GM04504 (cell line): ENCODE measurements around the gene OAF.
A peak's percentile ranks its signal among the peaks of the same experiment; 100 is the strongest.

ENCODE experiments used
- DNase-seq: peaks from one replicate; pipeline ENCODE4 v3.0.0-alpha.2; 2012; ENCODE audit warnings: low read depth

OAF gene

DNA sequence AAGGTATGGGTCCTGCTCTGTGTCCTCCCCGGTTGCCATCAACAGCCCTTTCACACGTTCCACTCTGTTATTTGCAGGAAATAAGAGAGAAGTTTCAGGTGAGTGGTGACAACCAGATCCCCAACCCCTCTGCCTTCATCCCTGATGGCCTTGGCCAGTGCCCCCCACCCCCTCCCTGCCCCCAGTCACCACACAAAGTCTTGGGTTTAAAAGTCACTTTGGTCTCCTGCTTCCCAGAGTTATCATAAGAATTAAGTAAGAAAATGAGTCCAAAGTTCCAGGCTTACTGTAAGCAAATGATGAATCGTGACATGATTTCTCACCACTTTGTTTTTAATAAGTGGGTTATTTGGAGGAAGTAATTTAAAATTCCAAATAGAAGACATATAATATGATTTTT lies 9.2 kb upstream of the OAF start:
- no peak for DNase-seq

DNA sequence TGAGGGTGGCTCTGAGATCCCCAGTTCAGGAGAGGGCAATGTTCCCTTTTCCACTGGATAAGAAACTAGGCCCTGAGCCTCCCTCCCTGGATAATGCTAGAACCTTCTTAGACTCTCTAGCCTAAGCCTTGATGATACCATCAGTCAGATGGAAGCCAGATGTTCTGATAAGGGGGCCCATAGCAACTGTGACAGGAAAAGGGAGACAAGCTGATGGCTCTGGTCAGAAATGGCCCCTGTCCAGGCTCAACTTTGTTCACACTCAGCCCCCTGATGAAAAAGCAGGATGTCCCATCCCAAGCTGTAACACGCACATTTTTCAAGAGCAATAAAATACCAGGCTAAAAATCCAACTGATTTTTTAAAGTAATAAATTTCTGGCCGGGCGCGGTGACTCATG lies 7.2 kb upstream of the OAF start:
- no peak for DNase-seq

DNA sequence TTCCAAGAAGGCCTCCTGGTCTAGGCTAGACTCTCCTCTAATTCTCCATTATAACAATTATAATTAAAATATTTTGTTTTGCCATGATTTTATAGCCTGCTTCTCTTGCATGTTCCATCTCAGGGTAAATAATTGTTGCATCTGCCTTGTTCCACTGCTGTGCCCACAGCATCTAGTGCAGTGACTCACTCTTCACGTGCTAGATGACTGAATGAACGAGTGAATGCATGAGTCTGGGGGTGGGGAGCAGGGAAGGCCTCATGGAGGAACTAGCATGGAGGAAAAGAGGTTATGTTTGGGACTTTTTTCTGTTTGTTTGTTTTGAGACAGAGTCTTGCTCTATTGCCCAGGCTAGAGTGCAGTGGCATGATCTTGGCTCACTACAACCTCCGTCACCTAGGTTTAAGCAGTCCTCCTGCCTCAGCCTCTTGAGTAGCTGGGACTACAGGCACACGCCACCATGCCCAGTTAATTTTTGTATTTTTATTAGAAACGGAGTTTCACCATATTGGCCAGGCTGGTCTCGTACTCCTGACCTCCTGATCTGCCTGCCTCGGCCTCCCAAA lies 5.2 kb upstream of the OAF start:
- no peak for DNase-seq

DNA sequence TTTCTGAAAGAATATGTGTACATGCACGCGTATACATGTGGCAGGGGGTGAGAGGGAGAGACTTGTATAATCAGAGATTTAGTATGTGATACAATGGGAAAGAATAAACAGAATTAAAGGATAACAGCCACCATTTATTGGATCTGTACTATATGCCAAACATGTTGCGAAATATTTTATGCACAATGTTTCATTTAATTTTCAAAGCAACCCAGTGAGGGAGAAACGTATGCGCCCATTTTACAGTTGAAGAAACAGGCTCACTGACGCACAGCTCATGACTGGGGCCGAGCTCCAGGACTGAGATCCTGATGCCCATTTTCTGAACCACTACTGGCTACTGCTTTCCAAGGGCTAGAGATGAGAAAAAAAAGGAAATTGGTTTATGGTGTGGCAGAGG lies 3.3 kb upstream of the OAF start:
- DNase-seq = no peak

DNA sequence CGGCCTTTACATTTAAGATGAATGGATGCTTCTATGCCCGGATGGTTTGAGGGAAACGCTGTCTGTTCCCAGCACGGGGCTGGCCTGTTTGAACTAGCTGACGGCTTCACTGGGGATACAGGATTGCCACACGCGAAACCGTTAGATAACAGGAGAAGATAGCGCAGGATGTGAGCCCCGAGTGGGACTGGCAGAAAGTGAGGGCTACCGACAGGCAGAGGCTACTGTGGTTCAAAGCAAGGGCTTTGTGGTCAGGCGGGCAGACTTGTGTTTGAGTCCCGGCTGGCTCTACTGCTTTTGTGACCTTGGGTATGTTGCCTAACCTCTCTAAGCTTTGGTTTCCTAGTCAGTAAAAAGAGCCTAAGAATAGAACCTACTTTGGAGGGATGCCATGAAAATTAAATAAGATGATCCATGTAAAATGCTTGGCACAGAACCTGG lies 2.8 kb upstream of the OAF start:
- DNase-seq = no peak

DNA sequence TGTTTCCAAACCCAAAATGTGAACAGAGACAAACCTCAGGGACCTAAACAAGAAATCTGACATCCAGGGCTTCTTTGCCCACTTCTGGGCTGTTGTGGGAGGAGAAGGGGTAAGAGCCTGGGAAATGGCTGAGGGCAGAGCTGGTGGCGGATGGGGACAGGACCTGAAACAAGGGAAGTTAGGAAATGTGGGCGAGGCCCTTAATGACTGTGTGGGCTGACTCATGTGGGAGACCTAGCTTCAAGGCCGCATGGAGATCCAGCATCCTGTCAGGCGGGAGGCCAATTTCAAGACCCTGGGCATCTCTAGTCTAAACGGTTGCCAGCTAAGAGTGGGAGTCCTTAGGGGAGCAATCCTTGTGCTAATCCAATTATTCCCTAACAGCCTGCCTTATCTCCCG lies 2.1 kb upstream of the OAF start:
- DNase-seq = peak; percentile 61

DNA sequence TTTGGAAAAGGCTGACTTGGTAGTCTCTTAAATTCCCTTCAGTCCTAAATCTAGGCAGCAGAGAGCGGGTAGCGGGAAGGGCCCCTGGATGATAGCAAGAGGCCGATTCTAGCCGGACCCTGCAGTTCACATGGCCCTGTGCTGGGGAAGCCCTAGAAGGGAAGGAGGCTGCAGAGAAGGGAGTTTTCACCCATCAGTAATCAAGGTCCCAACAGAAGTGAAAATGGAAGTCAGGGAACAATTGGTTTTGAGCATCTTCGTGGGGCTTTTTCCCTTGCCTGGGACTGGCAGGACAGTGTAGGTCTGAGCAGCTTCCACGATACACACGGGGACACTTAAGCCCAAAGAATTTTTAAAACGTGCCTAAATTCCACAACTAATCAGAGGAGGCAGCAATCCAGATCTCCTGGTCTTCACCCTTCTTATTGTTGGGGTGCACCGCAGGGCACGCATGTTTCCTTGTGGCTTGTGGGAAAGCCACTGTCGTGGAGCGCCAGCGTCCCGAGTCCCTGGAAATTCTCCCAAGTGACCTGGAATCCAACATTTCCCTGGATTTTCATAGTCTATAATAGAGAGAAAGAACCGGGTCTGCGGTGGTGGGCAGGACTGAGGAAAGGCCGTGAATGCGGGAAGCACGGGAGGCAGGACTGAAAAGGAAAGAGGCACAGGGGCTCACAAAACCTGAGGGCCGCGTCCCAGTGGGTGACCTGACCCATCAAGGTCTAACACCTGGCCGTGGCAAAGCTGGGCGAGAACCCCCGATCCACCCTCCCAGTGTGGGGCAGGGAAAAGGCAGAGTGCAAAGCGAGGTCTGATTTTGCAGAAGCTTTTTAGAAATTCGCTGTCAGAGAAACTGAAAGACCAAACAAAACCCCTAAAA lies 846 bp upstream of the OAF start:
- no peak for DNase-seq

DNA sequence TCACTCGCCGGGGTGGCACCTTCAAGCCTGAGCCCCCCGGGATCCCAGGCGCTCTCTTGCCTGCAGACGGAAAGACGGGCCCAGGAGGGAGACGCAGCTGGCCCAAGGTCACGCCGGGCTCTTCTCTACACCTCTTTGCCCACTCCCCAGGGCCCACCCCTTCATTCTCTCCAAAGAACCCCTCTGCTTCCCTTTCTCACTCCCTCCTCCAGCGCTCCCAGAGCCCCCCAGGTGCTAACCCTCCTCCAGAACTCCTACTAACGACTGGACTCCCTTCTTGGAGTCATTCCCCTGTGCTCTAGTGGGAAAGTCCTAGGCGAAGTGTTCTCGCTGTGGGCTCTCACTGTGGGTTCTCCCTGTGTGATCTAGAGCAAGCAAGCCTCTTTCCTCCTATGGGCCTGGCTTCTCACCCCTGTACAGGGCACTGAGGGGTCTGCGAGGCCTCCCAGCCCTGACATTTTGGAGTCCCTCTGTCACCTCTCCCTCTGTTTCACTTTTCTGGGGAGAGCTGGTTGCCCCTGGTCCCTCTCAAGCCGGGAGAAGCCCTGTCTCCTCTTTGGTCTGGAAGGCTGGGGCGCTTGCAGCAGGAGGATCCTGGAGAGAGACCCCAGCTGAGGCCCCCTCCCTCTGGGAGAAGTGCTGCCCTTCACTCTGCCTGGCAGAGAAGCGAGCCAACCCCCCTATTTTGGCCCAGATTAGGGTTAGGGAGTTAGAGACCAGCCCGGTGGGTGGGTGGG lies 858 bp downstream of the OAF start:
- DNase-seq = no peak

DNA sequence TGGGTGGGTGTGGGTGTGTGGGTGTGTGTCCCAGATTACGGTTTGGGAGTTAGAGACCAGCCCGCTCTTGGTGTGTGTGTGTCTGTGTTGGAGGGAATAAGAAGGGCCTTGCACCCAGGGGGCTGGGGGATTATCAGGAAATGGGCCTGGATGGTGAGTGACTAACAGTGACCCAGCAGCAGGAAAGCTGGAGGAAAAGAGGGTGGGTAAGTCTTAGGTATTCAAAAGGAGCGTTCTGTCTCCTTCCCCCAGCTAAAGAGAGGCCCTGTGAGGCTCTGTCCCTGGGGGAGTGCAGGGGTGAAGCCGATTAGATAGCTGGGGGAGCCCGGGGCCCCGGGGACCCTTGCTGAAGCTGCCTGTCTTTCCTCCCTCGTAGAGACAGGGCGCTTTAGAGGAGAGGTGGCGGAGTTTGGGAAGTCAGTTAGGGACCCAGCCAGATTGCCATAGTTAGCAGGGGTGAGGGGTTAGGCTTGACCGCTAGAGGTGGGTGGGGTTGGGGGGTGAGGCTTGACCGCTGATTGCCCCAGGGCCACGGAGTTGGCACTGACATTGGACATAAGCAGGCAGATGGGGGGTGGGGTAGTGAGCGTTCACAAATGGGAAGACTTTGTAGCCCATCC lies 1.5 kb downstream of the OAF start:
- no peak for DNase-seq

DNA sequence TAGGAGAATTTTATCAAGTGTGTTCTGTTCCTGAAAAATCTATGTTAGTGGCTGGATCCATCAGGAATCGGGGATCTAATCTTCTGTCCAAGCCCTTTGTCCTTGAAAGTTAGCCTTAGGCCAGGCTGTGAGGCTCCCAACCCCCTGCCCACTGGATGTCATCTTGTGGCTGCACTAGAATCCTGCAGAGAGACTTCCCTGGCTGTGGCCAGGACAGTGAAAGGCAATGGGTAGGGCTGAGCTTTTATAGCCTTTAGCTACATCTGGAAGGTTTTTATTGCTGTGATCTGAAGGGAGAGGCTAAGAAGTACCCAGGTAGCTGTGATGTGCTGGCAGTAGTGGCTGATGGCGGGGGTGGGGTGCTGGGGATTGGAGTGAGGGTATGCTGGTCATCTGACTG lies 2.1 kb downstream of the OAF start:
- no peak for DNase-seq

DNA sequence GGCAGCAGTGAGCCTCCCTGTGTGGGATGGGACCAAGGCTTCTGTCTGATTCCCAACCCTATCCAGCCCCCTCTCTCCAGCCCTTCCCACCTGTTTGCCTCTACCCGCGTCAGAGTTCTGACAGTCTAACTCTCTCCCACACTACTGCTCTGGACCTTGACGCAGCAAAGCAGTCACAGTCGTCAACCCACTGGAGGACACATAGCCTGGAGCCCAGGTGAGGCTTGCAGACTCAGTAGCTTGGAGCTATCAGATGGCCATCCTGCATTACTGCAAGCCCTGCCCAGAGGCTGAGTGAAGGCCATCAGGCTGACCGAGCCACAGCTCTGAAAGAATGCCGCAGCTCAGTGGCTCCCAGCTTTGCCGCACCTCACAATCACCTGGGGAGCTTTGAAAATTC lies 3.7 kb downstream of the OAF start:
- no peak for DNase-seq

DNA sequence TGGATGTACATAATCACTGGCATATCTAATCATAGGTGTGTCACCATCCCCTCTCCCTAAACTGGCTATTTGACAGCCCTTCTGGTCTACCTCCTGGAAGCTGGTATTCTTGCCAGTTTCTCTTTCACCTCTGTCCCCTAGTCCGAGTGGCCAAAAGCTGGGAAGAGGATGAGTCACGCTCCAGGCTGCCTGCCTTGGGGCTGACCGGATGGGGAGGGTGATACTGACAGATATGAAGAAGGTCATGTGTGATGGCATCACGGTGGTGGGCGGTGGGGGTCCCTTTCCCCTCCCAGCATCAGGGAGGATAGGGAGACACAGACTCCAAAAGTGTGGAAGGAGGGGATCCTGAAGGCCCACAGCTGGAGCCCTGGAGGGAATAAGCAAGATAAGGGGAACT lies 4.8 kb downstream of the OAF start:
- DNase-seq = no peak

DNA sequence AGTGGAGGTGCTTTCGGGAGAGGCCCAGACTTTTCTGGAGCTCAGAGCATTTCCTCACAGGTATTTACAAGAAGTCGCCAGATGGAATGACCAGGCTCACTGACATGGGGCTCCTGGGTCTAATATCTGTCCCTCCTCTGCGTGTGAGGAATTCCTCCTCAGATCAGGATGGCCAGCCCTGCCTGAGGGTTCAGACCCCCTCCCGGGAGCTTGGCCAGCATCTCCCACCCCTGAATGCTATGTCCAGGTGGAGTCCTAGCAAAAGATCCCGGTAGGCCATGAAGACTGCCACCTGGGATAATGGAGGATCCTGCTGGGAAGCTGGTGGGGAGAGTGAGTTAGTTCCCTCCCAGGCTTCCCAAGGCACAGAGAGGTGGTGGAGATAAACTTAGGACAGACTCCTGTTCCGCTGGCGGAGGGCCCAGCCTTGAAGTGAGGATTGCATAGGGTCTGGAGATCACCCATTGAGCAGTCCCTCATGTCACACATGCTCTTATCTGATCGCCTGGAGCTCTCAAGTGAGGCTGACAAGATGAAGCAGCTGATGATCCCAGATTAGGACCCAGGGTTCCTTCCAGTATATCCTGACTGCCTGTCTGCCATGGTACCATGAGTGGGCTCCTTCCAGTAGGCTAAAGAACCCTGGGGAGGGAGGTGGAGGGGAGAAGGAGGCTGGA lies 5.7 kb downstream of the OAF start:
- DNase-seq = no peak

DNA sequence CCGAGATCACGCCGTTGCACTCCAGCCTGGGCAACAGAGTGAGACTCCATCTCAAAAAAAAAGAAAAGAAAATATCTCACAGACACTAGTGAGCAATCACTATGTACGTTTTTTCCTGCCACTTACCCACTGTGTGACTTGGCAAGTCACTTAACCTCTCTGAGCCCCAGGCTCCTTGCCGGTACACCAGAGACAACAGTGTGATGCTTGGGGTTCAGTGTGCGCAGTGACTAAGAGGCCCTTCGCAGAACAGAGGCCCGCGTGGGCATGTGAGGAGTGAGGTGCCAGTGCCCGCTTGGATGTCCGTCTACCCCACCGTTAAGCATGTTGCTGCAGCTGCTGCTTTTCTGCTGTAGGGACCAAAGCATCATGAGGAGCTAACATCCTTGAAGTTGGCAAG lies 6.7 kb downstream of the OAF start:
- DNase-seq = no peak

DNA sequence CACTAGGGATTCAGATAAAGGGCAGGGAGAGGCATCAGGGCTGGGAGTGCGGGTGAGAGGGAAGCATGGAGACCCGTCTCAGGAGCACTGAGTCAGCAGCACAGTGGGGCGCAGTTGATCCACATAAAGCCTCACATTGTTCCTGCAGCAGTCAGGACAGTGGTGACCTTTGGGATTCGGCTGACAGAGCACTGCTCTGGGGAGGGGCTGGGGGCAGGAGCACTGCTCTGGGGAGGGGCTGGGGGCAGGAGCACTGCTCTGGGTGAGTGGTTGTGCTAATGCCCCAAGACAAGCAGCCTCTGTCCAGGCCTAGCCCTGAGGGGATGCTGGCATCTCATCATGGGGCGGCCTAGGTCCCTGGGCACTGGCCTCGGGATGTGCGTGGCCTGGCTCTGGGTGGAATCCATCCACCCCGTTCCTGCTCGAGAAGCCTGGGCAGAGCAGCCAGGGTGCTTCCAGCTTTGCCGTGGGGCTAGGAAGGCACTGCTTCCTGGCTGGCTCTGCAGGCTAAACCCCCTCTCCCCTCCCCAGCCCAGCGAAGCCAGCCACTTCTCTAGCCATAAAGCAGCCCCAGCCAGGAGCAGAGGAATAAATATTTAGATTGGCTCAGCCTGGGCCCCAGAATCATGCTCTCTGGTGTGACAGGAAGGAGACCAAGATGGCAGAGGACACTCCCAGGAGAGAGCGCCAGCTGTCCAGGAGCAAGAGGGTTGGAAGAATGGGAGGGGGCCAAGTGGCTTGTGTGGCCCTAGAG lies 7.3 kb downstream of the OAF start:
- DNase-seq = no peak

DNA sequence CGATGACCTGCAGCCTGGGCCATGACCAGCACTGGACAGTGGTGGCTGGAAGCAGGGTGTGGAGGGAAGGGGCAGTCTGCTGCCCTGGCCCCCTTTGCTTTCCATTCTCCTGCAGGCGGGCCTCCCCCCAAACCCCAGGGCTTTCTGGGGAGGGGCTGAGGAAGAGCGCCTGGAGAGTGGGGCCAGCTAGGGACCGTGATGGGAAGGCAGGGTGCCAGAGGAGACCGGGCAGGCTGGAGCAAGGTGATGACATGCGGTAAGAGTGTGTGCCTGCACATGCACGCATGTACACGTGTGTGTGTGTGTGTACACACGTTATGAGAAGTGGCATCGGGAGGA lies 7.8 kb downstream of the OAF start:
- no peak for DNase-seq

DNA sequence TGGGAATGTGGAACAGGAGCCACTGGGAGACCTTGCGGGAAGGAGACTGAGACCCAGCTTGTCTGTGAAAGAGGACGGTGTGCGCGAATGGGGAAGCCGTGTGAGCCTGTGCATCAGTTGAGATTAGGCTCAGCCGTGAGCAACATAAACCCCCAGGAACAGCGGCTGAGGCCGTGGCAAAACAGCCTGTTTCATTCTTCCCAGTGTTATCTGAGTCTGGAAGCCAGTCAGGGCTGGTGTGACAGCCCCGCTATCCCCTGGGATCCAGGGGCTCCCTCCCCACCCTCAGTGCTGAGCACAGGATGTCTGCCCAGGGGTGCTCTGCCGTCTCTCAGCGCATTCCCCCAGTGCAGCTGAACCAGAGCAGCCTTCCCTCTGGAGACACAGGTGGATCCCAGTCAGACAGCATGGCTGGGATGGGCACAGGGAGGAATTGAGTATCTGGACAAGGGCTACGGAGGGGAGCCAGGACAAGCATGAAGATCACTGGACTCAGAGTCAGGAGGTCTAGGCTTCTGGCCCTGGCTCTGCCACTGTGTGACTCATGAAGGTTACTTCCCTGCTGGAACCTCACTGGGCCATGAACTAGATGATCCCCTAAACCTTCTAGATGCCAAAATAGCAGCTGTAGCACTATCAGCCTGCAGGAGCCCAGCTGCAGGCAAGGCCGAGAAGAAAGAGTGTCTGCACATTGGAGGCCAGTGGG lies 8.6 kb downstream of the OAF start:
- no peak for DNase-seq

DNA sequence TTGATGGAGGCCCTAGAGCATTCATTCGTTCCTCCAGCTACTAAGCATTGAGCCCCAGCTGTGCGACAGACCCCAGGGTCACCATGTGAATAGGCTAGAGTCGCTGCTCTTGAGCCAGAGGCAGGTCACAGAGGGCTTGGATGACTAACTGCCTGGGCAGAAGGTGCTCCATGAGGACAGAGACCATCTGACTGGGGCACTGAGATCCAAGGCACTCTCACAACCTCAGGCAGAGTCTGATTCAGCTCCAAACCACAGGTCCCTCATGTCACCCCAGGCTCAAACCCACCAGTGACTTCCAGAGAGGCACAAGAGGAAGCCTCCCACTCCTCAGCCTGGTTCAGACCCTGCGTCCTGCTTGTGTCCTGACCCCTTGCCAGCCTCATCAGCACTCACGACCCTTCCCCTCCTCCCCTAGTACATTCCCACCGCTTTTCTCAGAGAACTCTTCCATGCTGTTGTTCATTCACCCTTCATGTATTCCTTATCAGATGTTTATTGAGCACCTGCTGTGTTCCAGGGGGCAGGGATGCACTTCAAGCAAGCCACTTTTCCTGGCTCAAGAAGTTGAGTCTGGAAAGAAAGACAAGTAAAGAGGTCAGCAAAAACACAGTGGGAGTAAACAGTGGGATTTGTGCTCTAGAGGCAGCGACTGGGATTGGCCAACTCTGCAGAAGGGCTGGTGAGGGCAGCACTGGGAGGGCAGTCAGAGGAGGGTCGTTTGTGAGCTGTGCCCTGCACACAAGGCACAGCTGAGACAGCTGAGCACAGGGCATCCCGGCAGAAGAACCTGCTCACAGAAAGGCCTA lies 9.3 kb downstream of the OAF start:
- DNase-seq = no peak

DNA sequence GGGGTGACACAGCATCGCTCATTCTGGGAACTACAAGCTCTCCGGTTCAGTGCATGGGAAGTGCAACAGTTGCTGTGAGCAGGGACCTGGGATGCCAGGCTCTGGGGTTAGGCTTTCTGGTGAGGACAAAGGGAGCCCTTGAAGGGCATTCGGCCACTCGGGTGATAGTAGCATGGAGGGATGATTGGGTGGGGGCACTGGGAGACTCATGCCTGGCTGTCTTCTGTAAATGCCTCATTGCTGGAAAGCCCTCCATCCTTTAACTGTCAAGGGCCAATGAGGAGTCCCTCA lies 9.9 kb downstream of the OAF start:
- no peak for DNase-seq

DNA sequence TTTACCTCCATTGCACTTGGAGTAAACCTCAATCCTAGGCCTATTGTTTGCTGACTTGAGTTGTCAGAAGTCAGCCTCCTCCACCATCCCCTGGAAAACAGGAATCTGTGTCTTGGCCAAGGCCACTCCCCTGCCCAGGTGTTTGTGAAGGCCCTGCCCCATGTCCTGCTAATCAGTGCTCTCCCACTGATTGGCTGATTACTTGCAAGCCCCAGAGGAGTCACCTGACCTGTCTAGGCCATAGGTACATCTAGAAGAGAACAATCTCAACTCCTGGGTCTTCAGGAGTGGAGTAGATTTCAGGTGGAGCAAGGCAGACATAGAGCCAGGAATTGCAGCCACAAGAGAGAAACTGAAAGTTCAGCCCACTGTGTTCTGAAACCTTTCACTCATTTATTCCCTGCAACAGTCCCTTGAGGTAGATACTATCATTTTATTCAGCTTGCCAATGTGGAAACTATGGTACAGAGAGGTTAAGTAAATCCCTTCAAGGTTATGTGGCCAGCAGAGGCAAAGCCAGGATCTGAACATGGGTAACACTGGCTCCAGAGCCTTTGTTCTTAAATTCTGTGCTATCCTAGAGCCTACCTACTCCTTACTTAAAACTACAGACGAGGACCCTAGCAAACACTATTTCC lies 10.4 kb downstream of the OAF start:
- no peak for DNase-seq
